Hypothalamus (tissue), 51 donors: ENCODE results near the gene FKBP1B.
A peak's percentile ranks its signal among the peaks of the same experiment; 100 is the strongest.
"Not testable (repeated sequence)": the region's sequence is repeated elsewhere in the genome, so short reads cannot be mapped to it uniquely, and the experiment has no call there.

Source experiments
- DNase-seq, 51 donors: peaks; one replicate each; lab custom pipeline; 2025; lab: John Stamatoyannopoulos, UW

Gene FKBP1B

DNA sequence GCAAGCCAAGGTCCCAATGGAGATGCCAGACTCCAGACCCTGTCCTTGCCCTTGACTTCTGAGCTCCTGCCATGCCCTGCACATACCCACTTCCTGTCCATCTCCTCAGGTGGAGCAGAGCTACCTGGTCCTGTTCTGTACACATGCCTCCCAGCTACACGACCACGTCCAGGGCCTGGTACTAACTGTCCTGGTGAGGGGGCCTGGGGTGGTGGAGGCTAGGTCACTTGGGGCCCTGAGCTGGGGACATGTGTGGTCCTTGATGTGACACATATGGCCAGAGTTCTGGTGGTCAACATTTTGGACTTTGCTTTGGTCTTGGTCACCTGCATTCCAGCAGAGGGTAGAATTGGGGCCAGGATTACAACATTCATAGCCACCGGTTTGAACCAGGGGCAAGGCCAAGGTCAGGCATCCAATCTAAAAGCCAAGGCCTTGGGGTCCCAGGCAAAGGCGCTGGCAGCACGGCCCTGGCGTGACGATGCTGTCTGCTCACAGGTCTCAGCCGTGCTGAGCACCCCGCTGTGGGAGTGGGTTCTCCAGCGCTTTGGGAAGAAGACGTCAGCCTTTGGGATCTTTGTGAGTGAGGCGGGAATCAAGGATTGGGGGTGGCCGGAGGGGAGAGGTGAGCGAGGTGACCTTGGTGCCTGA, 27.1 kb upstream of the FKBP1B start:
- DNase-seq = no peak

DNA sequence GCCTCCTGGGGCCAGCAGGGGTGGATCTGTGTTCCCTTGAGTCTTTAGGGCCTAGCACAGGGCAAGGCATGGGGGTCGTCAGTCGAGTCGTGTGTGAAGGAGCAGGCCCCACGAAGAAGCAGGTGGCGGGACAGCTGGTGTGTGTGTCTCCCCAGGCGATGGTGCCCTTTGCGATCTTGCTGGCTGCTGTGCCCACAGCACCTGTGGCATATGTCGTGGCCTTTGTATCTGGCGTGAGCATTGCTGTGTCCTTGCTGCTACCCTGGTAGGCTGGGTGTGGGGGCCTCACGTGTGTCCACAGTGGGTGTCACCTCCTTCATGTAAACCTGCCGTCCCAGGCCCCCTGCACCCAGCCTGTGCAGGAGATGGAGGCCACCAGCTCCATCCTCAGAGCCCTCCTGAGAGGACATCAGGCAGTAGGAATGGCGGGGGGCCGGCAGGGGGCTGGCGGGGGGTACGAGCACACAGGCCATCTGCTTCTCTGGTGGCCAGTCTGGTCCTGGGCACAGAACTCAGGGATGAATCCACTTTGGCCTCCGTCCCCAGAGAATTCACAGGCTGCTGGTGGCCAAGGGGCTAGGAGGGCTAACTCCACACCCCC, 26.5 kb upstream of the FKBP1B start:
- DNase-seq = no peak

DNA sequence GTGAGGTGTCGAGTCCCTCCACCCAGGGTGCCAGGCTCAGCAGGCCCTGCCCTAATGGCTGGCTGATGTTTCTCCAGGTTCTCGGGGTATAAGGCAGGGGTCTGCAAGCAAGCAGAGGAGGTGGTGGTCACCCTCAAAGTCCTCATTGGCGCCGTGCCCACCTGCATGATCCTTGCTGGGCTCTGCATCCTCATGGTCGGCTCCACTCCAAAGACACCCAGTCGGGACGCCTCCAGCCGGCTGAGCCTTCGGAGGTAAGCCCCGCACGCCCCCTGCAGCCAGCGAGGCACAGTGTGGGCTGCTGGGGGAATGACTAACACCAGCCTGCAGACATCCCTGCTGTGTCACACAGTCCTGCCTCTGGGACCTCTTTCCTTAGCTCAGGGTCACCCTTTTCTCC, 25.5 kb upstream of the FKBP1B start:
- DNase-seq = no peak

DNA sequence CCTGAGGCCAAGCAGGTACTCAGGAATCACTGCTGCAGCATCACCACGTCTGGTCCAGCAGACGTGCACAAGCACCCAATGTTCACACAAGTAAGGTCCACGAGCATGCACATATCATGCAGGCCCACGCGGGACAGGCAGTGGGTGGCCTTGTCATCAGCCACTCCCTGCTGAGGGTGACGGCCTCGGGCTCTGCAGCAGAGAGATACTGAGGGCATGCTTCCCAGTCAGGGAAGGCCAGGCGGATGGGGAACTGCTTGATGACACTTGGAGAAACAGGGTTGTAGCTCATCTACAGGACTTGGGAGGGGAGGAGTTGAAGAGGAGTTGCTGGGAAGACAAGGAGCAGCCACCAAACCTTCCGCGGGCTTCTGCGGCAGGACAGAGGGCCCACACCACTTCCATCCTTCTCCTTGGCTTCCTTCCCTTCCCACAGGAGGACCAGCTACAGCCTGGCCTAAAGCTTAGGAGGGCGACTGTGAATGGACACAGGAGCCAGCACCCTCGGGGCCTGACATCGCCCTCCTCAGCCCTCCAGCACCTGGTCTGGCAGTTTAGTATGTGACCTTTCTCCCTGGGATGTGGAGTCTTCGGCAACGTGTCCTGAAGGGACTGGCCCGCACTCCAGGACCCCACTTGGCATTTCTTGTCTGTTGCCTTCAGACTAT, 24.4 kb upstream of the FKBP1B start:
- DNase-seq = no peak

DNA sequence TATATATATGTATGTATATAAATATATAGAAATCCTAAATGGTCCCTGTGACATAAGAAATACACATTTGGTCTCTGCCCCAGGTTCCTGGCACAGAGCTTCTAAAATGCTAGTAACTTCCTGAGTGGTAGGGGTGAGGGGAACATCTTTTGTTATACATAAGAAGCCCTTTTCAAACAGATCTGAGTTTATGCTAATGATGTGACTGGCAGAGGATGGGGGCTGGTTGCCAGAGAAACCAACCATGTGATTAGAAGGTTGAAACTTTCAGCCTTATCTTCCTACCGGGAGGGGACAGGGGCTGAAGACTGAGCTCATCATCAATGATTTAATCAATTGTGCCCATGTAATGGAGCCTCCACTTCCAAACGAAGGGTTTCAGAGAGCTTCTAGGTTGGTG, 23.3 kb upstream of the FKBP1B start:
- peak in 1 of 51 donors; percentile 21 for DNase-seq

DNA sequence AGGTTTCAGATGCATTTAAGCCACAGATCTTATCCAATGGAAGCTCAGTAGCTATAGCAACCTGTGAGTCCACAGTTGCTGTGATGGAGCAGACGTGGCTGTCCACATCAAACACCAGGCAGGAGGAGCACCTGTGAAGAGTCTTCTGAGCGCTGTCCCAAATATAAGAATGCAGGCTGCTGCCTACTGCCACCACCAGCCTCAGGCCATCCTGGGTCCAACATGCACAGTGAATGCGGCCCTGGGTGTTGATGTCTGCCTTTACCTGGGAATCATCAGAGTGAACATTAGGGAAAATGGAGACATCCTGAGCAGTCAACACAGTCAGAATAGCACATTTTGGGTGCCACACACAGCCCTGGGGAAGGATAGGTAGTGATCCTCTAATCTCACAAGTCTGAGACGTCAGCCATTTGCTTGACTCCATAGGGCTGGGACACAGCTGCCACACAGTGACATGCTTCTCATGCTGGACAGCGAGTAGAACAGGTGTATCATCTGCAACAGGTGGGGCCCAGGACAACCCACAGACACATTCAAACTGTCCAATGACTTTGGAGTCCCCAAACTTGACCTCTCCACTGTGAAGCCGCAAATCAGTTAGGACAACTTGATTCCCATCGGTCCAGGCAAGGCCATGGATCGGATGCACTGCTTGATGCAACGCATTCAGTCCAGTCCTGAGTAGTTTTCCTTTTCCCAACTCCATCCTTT, 10.6 kb upstream of the FKBP1B start:
- no peak for DNase-seq

DNA sequence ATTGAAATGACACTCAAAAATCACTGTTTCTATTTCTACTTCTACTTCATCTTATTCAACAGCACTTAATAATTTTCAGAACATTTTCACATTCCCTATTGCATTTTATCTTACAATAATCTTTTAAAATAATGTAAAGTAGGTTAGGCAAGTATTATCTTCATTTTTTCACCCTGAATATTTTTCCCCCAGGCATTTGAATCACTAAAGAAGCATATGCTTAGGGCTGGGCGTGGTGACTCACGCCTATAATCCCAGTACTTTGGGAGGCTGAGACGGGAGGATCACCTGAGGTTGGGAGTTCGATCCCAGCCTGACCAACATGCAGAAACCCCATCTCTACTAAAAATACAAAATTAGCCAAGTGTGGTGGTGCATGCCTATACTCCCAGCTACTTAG, 9.0 kb upstream of the FKBP1B start:
- DNase-seq = no peak

DNA sequence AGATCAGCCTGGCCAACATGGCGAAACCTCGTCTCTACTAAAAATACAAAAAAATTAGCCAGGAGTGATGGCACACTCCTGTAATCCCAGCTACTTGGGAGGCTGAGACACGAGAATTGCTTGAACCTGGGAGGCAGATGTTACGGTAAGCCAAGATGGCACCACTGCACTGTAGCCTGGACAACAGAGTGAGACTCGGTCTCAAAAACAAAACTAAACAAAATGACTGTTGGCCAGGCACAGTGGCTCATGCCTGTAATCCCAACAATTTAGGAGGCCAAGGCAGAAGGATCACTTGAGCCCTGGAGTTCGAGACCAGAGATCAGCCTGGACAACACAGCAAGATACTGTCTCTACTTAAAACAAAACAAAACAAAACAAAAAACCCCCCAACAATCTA, 6.4 kb upstream of the FKBP1B start:
- not testable (repeated sequence) for DNase-seq

DNA sequence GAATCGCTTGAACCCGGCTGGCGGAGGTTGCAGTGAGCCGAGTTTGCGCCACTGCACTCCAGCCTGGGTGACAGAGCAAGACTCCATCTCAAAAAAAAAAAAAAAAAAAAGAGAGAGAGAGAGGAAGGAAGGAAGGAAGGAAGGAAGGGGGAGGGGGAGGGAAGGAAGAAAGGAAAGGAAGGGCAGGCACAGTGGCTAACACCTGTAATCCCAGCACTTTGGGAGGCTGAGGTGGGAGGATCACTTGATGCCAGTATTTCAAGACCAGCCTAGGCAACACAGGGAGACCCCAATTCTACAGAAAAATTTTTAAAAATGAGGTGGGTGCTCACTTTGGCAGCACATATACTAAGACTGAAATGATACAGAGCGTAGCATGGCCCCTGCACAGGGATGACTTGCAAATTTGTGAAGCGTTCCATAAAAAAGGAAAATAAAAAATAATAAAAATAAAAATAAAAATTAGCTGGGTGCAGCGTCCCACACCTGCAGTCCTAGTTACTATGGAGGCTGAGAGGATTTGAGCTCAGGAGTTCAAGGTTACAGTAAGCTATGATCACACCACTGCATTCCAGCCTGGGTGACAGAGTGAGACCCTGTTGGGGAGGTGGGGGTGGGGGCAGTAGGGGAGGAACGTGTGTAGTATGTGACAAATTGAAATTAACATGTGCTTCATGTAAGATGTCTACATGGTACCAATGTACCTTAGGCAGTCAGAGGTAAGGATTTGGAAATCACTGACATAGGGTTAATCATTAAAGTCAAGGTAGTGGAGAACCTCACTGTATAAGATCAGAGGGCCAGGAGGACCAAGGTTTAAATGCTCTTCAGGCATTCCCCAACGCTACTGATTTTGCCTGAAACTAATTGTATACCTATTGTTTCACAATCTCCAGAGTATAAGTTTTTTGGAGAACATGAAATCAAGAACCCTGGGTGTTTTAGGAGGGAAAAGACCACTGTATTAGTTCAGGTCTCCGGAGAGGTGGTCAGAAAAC, 3.7 kb upstream of the FKBP1B start:
- DNase-seq = no peak

DNA sequence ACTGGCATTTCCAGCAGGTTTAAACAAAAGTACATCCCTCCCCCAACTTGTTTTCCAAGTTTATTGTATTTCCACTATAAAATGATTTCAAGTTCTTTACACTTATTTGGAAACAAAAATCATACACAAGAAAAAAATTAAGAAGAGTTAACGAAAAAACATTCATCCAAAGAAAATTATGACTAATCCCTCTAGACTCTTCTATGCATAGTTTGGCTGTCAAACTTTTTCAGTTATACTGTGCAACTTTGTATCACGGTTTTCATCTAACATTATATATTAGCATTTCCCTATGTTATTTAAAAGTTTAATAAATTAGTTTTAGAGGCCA, 3.0 kb upstream of the FKBP1B start:
- DNase-seq = no peak

DNA sequence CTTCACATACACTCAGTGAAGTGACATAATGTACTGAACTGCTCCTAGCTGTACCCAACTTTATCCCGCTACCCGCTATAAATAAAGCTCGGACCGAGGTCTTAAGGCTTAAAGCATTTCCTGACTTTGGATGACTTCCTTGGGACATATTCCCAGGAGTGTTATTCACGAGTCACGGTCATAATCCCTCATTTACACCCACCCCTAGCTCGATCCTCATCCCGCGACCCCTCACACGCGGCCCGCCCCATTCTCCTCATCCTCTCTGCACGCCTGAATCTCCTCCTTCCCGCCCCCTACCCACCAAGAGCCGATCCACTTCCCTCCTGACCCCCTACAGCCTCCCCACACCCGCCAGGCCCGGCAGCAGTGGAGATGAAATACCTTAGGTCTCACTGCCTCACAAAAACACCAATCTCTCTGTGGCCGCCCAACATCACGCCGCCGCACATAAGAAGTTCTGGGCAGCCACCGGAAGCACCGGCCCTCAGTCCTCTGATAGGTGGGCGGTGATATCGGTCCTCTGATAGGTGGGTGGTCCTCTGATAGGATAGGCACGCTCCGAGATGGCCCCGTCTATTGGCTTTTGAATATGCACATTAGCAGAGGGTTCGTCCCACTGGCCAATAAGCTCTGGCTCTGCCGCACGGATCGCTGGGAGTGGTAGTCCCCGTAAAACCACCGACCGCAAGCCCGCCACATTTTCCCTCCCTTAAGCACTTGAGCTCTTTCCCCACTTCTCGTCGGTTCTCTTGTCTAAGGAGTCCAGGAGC, 2.4 kb upstream of the FKBP1B start, which contains the start of gene WDCP:
Gene WDCP, minus strand, starts transcription at position 462 of the 773 bp plus-strand sequence. CDS start 7,897 bp downstream, outside the sequence.
- DNase-seq = peak; percentile 59 to 99 (median 93)

DNA sequence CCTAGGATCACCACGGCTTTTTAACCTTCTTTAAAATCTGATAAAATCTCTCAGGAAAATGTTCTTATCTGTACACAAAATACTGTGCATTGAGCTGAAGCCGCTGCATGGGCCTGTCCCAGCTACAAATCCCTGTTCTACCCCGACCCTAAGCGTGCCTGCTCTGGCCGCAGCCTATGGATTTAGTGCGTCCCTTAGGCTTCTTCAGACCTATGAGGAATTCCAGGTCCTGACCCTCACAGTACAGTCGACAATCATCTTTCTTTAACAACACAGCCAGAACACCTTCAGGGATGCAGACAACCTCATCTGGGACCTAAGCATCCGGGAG, 1.9 kb upstream of the FKBP1B start:
- DNase-seq = no peak

DNA sequence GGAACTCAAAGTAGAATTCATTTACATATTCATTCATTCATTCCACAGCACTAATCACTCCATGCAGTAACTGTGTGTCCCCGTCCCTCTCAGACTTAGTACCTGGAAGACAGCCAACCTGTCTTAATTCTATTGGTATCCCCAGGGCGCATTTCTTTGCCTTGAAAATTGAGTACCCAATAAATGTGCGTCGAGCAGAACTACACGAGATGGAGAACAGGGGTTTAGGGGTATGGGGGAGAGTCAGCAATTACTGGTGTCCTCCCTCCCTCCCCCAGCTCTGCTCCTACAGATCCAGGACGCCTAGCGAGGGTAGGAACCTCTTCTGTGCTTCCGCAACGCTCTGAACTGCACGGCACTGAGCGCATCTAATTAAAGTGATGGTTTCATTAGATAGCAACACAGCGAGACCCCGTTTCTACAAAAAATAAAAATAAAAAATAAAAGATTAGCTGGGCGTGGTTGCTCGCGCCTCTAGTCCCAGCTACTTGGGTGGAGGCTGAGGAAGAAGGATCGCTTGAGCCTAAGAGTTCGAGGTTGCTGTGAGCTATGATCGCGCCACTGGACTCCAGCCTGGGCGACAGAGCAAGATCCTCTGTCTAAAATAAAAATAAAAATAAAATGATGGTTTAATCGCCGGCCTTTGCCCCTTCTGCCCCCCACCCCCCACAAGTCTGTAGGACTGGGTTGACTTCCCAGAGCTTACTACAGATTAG, 614 bp upstream of the FKBP1B start:
- peak in 1 of 51 donors; percentile 35 for DNase-seq

DNA sequence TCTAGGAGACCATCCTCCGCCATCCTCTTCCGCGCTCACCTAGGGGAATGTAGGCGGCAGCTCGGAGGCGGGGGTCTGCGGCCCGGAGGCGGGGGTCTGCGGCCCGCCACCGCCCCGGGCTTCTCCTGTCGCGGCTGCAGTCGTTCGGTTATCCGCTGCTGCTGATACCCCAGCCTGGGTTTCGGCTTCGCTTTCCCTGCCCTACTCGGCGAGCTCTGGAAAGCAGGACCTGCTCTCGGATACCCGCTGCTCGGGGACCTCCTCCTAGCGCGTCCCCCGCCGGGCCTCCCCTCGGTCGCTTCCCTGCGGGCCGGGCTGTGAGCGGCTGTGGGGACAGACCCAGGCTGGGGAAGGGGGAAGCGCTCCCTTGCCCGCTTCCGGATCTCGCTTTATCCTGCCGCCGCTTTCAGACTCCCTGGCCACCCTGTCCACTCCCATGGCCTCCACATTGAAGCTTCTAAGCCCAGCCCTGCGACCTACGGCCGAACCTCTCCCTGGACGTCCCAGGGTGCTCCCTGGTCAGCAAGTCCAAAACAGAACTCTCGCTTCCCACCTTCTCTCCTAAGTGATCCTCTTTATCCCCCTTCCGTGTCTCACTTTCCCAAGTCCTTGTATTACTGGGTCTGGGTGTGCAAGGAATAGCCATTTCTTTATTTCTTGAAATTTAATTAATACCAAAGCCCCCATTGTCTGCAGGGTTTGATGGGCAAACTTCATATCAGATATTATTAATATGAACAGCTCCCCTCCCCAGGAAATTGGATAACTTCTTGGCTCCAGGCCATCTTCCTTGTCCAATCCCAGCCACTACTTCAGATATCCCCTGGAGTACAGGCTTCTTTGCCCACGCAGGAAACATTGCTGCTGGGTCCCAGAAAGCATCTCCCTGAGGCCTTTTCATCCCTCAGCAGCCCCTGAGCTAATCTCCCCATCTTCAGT, 769 bp downstream of the FKBP1B start:
- peak in 28 of 51 donors; percentile 5 to 39 (median 16) for DNase-seq

DNA sequence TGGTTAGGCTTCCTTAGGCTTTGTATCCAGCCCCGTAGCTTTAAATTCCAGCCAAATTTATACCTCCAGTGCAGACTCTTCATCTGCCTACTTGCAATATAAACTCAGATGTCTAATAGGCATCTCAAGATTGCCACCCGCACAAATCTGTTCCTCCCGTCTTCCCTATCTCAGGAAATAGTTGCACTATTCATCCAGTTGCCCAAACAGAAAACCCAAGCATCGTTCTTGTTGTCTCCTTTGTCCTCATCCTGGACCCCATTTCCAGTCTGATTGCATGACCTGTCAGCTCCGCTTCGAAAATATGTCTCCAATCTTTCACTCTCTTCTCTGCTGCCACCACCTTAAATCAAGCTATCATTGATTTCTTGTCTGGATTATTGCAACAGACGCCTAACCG, 2.3 kb downstream of the FKBP1B start:
- DNase-seq = no peak

DNA sequence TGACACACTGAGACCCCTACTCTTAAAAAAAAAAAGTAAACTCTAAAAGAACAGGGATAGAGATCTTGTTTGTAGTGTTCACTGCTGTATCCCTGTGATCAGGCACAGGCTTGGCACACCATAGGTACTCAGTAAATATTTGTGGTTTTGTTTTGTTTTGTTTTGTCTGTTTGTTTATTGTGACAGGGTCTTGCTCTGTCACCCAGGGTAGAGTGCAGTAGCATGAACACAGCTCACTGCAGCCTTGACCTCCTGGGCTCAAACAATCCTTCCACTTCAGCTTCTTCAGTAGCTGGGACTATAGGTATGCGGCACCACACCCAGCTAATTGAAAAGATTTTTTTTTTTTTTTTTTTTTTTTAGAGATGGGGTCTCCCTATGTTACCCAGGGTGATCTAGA, 3.4 kb downstream of the FKBP1B start:
- DNase-seq = no peak

DNA sequence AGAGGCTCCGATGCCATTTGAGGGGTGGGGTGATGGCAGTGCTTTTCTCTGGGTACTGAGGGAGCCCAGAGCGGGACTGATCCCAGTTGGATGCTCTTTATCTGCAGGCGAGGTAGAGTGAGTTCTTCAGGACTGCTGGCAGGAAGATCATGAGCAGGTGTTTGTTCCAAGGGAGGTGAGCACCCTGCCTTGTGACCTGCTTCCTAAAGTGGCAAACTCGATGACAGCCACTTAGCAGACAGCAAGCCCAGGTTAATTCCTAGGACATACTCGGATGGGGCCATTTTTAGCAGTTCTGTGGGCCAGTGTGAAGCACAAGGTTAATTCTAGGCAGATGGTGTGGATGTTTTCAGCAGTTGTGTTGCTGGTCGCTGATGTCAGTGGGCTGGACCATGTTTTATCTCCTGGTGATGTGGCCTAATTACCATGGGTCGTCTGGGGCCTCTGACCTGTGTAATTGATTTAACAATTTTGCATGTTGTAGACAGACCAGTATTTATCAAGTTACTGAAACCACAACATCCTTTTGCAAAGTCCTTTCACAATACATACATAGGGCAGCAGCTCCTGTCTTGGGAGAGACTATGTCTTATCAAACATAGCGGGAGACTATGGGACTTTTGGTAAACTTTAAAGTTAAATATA, 4.9 kb downstream of the FKBP1B start:
- no peak for DNase-seq
